HFFc6 (cell line): Measurements from ENCODE around the gene CNOT9. TPM values are rescaled to one million over a fixed set of nuclear protein-coding genes. Genes with fewer than 3 reads are reported as not detected.
A peak's percentile ranks its signal among the peaks of the same experiment; 100 is the strongest.

Source experiments
- DNase-seq: peaks from one replicate; pipeline ENCODE4 v3.0.0-alpha.2; 2018
- H3K27ac Mint-ChIP-seq: 2 replicates; pipeline ENCODE4 v1.8.0; 2020; ENCODE audit warnings: mild to moderate bottlenecking, mixed read lengths
- H3K27me3 Mint-ChIP-seq: 2 replicates; pipeline ENCODE4 v1.8.0; 2021; ENCODE audit warnings: mild to moderate bottlenecking, moderate library complexity, mixed read lengths; ENCODE audit not compliant: insufficient read depth
- H3K36me3 Mint-ChIP-seq: 2 replicates; pipeline ENCODE4 v1.8.0; 2021; ENCODE audit warnings: low read depth, mixed read lengths
- H3K4me1 Mint-ChIP-seq: 2 replicates; pipeline ENCODE4 v1.8.0; 2020; ENCODE audit warnings: low read depth, mixed read lengths
- H3K4me3 Mint-ChIP-seq: 2 replicates; pipeline ENCODE4 v1.8.0; 2020; ENCODE audit warnings: mild to moderate bottlenecking, moderate library complexity, mixed read lengths
- H3K9me3 Mint-ChIP-seq: 2 replicates; pipeline ENCODE4 v1.8.0; 2020; ENCODE audit warnings: mild to moderate bottlenecking, mixed read lengths
- total RNA-seq, 6 experiments: library from RNA; stranded (reverse); fragmentation: NEBNext Ultra II Directional; extraction: Animal tissue kit (Norgen Biotek cat#: 25700); gene quantifications; 2 replicates in 1 of 6; 3 replicates in 5 of 6; pipeline ENCODE4 v1.2.3, GENCODE V29; 2021
- TF ChIP-seq, protein P1 (sequence below): fragments of 200-600 bp; sonication (generic); IDR thresholded peaks from 2 replicates; pipeline ENCODE4 v1.5.0; 2021; ENCODE audit warnings: antibody characterized with exemption, mild to moderate bottlenecking

The CNOT9 gene
- total RNA-seq, 6 experiments from 2014 or later, result 36.9 to 57.5 (median 49.3) TPM

DNA sequence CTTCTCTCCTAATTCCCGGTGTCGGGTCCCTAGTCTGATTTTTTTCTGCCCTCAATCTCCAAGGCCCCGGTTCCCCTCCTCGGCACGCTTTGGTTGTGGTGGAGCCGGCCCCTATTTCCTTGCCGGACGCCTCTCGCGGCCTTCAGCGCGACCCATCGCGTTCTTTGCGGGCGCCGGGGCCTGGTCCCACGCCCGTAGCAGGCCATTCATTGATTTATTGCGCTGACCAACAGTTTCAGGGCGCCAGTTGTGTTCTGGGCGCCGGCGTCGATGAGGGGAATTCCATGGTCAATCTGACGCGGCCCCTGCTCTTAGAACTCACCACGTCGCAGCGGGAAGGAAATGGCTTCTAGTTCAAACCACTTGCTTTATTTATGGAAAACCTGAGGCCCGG lies 396 bp downstream of the CNOT9 start:
- DNase-seq, result peak; percentile 63
- Mint-ChIP-seq H3K4me1 (peaks cover 48% of the 10 kb centered on the region), H3K36me3 (peaks cover 18% of the 10 kb centered on the region), H3K9me3 (no peaks in the 10 kb centered on the region), H3K4me3 (peak overlapping the region; percentile 96), H3K27me3 (peaks cover 5% of the 10 kb centered on the region), H3K27ac (peak overlapping the region; percentile 97)
- TF ChIP-seq, protein P1, sequence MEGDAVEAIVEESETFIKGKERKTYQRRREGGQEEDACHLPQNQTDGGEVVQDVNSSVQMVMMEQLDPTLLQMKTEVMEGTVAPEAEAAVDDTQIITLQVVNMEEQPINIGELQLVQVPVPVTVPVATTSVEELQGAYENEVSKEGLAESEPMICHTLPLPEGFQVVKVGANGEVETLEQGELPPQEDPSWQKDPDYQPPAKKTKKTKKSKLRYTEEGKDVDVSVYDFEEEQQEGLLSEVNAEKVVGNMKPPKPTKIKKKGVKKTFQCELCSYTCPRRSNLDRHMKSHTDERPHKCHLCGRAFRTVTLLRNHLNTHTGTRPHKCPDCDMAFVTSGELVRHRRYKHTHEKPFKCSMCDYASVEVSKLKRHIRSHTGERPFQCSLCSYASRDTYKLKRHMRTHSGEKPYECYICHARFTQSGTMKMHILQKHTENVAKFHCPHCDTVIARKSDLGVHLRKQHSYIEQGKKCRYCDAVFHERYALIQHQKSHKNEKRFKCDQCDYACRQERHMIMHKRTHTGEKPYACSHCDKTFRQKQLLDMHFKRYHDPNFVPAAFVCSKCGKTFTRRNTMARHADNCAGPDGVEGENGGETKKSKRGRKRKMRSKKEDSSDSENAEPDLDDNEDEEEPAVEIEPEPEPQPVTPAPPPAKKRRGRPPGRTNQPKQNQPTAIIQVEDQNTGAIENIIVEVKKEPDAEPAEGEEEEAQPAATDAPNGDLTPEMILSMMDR, result no peak

DNA sequence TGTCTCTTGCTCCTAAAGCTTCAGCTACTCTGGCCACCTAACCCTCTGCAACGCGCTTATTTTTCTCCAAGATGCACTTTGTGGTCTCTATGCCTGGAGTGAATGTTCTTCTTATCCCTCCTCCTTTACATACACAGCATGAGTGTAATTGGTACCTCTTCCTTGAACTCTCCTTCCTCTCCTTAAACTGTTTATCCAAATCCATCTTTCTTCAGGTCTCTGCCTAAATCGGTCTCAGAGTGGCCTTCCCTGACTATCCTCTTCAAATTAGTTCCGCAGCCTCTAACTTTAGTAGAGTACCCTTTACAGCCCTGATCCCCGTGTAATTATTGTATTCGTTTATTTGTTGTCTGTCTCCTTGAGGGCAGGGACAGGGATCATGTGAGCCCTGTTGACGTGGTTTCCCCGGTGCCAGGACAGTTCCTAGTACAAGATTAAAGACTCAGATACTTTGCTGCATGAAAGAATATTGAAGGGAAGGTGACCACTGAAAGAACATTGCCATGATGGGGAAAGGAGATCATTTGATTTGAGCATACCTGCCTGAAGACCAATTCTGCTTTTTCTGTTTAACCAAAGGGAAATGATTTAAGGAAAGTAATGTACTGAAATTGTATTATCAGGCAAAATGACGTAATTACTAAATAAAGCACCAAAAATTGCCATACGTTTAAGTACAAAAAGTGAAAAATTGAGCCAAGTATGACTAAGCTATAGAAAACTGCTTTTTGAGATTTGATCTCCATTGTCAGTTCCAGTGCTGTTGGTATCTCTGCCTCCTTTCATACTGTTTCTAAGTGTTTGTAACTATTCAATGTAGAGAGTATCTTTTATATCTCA lies 1.2 kb downstream of the CNOT9 start:
- peak; percentile 52 for DNase-seq
- peaks cover 48% of the 10 kb centered on the region for H3K4me1 Mint-ChIP-seq
- peaks cover 18% of the 10 kb centered on the region for H3K36me3 Mint-ChIP-seq
- H3K9me3 Mint-ChIP-seq, result no peaks in the 10 kb centered on the region
- H3K27me3 Mint-ChIP-seq, result peaks cover 5% of the 10 kb centered on the region
- H3K4me3 Mint-ChIP-seq, result peak overlapping the region; percentile 96
- peak overlapping the region; percentile 97 for H3K27ac Mint-ChIP-seq
- TF ChIP-seq, protein P1, result no peak

DNA sequence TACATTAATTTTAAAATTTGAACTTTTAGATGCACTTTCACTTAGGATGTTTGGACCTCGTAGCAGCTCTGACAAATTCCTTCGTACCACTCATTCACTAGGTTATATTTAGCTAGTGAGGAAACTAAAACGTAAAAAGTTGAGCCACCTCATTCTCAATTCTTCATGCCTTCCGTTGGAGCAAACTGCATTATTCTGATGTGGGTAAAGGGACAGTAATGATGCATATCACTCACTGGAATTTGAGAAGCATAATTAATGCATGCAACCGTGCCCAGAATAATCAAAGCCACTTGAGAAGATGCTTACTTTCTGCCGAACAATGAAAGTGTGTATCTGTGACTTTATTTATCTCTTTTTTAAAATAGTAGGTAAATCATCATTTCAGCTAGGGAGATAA lies 2.2 kb downstream of the CNOT9 start:
- peaks cover 5% of the 10 kb centered on the region for H3K27me3 Mint-ChIP-seq
- peaks cover 47% of the 10 kb centered on the region for H3K4me1 Mint-ChIP-seq
- H3K9me3 Mint-ChIP-seq, result no peaks in the 10 kb centered on the region
- H3K36me3 Mint-ChIP-seq, result peaks cover 22% of the 10 kb centered on the region
- TF ChIP-seq, protein P1, result no peak
- H3K4me3 Mint-ChIP-seq, result peak overlapping the region; percentile 96
- DNase-seq, result peak; percentile 64
- peak overlapping the region; percentile 97 for H3K27ac Mint-ChIP-seq

DNA sequence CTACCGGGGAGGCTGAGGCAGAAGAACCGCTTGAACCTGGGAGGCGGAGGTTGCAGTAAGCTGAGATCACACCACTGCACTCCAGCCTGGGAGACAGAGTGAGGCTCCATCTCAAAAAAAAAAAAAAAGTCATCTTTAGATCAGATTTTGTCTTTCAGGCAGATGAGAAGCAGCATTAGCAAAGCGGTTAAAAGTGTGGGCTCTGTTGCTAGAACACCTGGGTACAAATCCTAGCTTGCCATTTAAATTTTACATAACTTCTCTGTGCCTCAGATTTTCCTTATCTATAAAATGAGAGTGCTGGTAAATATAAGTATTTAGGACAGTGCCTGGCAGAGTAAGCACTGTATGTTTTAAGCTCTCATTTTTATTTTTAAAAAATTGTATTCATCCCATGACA lies 8.2 kb downstream of the CNOT9 start:
- TF ChIP-seq, protein P1, result no peak
- H3K27ac Mint-ChIP-seq, result no peak overlapping the region

DNA sequence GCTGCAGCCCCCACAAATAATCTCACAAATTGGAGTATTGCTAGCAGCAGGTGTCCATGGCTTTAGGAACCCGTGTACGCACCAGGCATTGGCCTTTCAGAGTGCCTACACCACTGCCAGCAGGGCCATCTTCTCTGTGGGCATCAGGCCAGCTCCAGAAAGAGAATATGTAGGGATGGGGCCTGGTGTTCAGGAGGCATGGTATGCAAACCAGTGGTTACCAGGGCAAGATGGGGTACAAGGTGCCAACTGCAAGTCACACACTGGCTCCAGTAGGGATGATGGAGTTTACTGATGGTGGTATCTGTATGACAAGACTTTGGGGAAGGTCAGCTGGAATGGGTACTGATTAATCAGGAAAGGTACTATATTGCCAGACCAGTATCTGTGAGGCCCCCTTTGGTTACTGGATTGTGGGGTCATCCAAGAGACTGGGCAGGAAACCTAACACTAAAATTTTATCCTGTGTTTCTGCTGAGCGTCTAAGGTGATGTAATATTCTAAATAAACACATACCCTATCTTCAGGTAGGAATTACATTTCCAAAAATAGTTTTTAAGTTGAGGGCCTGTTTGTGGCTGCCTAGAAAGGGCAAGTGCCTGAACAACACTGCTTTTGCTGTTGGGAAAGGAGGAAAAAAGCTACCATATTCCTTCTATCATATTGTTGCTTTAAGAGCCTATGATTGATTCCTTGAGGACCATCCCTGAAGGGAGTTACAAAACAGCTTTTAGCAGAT lies 9.0 kb downstream of the CNOT9 start:
- TF ChIP-seq, protein P1, result no peak
- peaks cover 4% of the 10 kb centered on the region; the same call in 1 of the 2 replicates for H3K36me3 Mint-ChIP-seq
- no peak for DNase-seq
- H3K4me3 Mint-ChIP-seq, result no peak overlapping the region
- no peak overlapping the region for H3K27ac Mint-ChIP-seq
- no peaks in the 10 kb centered on the region for H3K9me3 Mint-ChIP-seq
- H3K27me3 Mint-ChIP-seq, result no peaks in the 10 kb centered on the region
- peaks cover 36% of the 10 kb centered on the region for H3K4me1 Mint-ChIP-seq

More for the DNA sequence above, 8.2 kb downstream of the CNOT9 start:
- Mint-ChIP-seq H3K27me3 (no peaks in the 10 kb centered on the region), H3K9me3 (no peaks in the 10 kb centered on the region), H3K36me3 (peaks cover 4% of the 10 kb centered on the region; the same call in 1 of the 2 replicates), H3K4me3 (no peak overlapping the region), H3K4me1 (peaks cover 31% of the 10 kb centered on the region)
- no peak for DNase-seq
